GM19193 (cell line): ENCODE measurements around the gene BCL11B.

Source experiments
- POLR2A ChIP-seq: IDR thresholded peaks from 4 replicates; pipeline ENCODE4 v1.6.1; 2011; ENCODE audit not compliant: insufficient read depth, insufficient read length; ENCODE audit errors: extremely low read depth

The BCL11B gene

DNA sequence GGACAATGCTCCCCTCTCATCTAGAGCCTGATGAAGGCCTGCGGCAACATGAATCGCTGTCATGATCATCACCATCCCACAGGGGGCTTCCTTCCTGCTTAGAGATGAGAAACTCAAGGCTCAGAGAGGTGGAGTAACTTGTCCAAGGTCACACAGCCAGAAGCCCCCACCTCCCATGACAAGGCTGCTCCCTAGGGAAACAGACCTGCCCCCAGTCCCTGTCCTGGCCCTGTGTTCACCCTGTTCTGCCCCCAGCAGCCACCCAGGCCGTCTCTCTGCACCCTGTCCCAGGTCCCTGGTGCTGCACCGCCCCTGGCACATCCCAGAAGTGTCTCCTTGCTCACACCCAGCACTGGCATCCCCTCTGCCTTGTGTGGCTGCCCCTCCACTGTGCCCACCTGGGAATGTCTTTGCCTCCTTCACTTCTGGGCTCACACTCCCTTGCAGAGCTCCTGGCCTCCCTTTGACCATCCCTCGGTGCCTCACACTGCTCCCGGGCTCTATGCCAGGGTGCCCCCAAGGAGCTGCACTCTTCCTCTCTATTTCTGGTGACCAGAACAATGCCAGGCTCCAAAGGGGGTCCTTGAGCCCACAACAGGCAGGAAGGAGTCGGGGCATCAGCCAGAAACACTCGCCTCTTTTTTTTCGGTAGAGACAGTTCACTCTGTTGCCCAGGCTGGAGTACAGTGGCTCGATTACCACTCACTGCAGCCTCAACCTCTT lies 70.5 kb downstream of the BCL11B start:
- no peak for TF ChIP-seq POLR2A

DNA sequence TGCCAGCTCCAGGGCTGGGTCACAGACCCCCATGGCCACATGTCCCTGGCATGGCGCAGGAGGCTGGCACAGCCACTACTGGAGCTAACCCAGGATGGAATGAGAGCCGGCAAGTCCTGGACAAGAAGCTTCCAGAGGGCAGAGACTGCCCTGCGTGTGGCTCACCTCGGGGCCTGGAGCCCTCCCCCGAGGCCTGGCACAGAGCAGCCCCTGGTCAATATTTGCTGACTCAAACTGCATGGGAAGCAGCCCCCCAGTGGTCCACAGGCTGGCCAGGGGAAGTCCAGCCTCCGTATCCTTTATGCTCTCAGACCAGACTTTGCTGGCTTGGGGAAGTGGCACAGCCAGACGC lies 71.4 kb downstream of the BCL11B start:
- no peak for TF ChIP-seq POLR2A

DNA sequence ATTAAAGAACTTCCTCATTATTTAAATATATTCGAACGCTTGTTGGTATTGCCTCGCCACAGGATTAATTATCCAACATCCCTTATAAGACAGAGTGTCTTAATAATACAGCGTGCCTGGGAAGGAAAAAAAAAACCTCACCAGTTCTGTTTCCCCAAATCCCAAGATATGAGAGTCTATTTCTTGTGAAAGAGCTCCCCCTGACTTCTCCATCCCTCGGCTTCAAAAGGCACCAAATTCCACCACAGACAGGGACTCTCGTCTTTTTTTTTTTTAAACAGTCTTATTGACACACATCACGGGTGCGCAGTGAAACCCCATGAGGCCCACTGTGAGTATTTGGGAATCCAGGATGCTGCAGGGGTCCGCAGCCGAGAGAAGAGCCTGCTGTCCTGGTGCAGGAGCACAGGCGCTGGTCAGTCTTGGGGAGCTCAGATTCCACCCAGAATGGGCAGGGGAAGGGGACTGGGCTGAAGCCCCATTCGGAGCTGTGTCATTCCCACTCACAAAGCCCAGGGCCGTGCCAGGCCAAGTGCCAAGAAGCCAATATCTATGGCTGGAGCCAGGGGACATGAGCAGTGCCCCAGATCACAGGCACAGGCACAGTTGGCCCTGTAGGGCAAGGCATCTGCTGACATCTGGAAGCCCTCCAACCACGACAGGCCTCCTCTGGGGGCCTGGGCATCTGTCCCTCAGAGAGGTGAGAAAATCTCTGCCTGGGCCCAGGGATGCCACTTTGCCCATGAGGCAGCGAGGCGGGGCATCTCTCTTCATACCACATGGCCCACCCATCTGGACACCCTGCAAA lies 71.9 kb downstream of the BCL11B start:
- no peak for TF ChIP-seq POLR2A

DNA sequence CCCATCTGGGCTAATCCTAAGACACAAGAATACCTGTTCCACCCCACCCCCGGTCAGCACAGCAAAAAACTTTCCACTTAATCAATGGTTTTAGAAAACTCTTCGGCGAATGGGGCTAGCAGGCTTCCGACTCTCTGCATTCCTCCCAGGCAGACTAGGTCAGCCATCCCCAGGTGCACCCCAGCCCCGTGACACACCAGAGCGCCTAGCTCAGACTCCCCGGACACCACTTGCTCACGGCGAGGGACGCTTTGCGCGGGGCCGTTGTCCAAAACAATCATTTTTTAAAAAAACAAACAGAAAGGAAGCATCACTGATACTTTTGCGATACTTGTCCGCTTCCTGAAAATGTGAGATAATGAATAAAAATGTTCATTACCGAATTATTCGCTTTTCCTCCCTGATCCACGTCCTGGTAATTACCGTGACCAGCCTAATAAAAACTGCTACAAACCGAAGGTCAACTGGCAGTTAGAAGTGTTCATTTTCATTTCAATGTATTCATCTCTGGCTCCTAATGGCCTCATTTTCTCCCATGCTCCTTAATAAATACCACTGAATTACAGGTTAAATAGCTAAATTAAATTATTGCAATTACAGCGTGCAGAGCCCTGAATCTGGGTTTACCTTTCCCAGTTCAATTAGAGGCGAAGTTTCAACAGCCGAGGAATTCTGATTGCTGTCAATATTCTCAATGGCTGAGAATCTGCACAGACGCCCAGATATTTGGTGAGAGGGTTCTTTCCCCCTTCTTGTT lies 73.1 kb downstream of the BCL11B start:
- no peak for TF ChIP-seq POLR2A

DNA sequence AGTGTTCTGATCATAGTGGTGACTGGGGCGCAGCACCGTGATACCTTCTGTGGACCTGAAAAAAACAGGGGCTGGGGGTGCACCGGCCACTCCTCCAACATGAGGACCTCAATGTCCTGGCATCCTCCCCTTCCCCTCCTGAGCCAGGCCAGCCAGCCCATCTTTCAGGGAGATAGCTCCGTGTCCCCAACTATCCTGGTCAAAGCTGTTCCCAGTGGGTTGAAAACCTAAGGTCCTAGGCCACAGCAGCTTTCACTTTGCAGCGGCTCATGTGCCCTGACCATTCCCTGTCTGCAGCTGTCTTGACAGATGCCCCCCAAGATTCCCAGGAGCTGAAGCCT lies 75.7 kb downstream of the BCL11B start:
- no peak for TF ChIP-seq POLR2A

DNA sequence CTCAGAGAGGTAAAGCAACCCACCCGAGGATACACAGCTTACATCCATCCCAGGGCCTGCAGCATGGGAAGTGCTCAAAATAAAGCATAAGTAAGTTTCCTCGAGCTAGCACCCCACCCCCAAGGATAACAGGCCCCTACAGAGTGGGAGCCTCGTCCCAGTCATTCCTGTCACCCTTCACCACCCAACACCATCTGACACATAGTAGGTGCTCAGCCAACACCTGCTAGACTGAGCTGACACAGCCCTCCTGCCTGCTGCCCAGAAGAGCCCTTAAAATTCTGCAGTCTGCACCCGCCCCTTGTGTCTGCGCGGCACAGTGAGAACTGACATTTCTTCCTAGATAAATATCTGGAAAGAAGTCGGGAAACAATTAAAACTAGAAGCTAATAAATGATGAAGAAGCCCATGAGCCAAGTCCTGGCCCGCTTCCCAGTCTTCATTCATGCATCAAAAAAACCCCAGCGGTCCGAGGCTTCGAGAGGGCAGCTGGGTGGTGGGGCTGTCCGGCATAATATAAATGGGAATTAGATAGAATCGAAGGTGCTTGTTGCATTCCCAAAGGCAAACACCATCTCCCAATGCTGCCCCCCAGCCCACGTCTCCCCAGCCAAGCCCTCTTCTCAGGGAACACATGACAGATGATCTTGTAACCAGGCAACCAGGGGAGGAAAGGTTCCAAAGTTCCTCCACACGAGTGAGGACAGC lies 76.2 kb downstream of the BCL11B start:
- TF ChIP-seq POLR2A = no peak

DNA sequence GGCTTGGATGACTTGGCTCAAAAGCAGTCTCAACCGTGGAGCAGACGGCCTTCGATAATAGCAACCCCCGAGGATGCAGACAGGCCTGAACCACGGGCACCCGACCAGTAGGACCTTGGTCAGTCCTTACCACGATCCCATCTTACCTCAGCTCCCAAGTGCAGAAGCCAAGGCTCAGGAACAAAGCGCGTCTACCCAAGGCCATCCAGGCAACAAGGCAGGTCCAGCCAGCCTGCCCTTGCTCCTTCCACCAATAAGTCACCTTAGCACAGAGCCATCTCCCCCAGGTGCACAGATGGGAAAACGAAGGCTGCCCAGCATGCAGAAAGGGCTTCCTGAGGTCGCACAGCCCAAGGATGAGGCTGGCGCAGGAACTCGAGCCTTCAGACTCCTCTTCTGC lies 77.3 kb downstream of the BCL11B start:
- TF ChIP-seq POLR2A = no peak

DNA sequence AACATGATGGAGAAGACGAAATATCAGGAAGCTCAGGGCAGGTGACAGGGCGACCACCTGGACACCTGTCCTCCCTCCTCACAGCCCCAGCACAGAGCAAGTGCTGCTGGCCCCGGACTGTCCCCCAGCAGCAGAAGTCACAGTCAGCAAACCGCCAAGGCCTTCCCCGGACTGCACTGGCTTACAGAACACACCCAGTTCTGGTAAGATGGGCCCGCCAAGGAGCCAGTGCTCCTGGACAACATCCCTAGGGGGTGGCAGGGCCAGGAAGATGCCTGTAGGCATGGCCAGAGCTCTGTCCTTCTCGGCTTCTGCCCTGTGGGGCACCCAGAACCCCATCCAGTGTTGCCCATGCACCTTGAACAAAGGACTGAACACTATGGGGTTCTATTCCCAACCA lies 77.9 kb downstream of the BCL11B start:
- no peak for TF ChIP-seq POLR2A

DNA sequence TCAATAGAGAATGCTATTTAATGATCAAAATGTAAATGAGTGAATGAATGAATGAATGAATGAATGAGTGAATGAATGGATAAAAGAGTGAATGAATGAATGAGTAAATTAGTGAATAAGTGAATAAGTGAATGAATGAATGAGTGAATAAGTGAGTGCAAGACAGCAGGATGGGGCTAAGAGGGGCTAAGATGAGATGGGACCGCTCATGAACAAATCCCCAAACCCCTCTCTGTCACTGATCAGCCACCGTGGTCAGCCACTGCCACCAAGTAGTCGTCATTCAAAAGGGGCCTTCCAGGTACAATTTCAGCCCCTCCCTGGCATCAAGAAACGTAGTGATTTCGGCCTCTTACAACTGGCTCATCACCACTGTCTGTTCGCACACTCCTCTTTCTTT lies 79.2 kb downstream of the BCL11B start:
- no peak for TF ChIP-seq POLR2A

DNA sequence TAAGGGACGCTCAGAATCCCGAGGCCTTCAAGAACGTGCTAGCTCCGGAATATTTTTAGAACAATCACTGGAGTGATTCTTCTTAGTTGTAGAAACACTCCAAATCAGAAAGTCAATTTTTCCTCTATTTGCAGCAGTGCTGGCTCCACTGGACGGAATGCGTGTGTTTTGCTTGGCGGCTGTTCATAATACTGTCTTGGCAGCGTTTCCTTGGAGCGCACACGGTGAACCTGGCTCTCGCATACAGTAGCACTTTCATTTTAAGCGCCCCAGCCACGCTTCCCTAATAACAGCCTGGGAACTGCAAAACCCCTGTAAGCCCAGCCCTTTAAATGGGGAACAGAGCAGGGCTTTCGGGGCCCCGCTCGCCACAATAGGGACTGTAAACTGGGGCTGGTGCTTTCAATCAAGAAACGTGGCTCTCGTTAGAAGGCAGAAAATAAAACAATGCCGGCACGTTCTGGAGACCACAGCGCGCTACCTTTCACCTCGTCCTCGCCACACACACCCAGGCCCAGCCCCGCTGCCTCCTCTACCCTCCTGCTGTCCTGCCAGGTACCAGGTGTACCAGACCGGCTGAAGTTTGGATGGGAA lies 79.9 kb downstream of the BCL11B start:
- TF ChIP-seq POLR2A = no peak

DNA sequence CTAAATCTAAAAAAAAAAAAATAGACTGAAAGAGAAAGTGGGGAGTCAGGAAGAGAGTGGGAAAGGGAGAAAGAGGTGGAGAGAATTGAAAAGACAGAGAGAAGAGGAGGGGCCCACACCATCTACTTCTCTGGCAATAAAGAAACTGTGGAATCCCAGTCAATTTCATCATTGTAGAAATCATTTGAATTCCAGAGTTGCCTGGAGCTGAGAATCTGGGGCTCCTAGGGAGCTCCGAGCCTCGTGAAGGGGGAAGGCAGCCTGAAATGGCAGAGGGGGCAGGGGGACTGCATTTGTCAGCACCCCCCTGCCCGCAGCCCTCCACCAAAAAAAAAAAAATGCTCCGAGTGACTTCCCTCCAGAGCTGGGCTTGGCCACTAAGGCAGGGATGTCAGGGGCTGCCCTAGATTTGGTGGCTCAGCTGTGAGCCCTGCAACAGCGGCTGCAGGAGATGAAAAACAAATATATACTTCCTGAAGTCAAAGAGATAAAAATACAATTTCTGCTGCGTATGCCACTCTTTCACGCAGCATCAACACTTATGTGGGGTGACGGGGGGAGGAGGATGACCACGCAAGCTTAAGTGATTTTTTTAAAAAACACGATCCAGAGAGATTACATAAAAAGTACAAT lies 80.5 kb downstream of the BCL11B start:
- TF ChIP-seq POLR2A = no peak

DNA sequence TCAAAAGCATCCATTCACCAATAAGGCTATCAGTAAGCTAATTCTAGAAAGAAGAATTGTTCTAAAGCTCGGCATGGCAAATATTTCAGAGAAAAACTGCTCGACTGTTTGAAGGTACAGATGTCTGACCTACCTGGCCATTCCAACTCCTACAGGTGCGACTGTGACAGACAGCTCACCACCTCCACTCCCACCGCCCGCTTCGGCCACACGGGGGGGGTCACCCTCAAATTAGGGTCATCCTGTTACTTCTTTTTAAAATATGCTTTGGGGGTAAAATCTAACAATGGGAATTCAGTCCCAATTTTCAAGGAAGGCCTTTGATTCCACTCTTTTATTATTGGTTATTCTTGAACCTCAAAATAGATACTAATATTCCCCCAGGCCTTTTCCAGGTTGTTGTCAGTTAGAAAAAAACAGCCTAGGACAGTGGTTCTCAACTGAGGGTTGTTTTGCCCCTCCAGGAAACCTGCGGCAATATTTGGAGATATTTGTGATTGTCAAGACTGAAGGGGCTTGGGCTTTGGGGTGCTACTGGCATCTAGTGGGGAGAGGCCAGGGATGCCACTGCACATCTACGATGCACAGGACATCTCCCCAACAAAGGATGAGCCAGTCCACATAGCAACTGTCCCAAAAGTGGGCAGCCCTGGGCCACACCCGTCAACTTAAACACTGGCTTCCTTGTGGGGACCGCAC lies 81.2 kb downstream of the BCL11B start:
- no peak for TF ChIP-seq POLR2A

DNA sequence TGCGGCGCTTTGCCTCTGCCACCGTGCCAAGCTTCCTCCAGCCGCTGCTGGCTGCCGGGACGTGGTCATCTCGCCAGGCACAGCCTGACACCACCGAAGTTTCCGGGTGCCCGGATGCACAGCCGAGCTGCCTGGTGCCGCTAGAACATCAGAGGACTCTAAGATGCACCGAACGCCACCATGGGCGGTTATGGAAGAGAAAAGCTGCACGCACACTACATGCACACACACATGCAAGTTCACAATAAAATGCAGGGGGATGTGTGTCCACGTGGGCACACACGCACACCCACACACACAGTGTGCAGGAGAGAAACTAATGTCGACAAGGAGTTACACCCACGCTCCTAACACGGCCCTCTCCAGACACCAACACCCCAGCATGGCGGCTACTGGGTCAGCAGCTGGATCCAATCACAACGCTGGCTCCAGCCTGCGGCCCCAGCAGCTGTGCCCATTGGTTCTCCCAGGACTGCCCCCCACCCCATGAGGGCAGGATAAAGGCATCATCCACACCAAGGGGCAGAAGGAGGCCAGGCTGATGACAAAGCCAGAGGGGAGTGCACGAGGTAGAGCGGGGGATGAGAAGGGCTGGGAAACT lies 82.7 kb downstream of the BCL11B start:
- TF ChIP-seq POLR2A = no peak
